ENCODE results near the gene ATF6. TPM values are rescaled to one million over a fixed set of nuclear protein-coding genes. Genes with fewer than 3 reads are reported as not detected.

ATF6 gene
- total RNA-seq, 2 experiments from 2014 or later = 20.8 to 23.0 TPM

DNA sequence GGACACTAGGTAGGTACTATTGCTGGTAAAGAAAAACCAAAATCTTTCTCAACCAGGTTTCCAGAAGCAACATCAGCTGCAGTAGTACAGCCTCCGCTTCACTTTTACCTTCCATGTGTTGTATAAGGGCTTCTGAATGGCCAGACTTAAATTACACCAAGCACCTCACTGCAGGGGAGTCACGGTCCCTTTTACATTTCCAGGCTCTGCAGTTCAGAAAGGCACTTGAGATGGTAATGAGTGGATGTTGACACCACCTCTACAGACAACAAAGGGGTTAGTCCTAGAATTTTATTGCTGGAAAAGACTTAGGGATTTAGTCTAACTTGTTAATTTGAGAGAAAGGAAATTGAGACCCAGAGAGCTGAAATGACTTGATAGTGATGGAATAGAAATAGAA is 28.5 kb upstream of the ATF6 start:
- no peak overlapping the region for H3K27ac Mint-ChIP-seq
- ChIA-PET POLR2A (interaction anchor here (1.0 kb wide), 1 partner anchor 12 kb away, joined by 5 read pairs; the partner anchor contains the start of gene DUSP12), CTCF (interaction anchor here (0.8 to 7.0 kb wide), 13 partner anchors 11 to 572 kb away, joined by 3 to 79 read pairs (median 5); partner anchors contain the start of genes DUSP12, HSPA6 and PPOX)
- no peak for DNase-seq
- H3K36me3 Mint-ChIP-seq = no peaks in the 10 kb centered on the region
- H3K4me3 Mint-ChIP-seq = no peak overlapping the region
- intact Hi-C loops (cut with micrococcal nuclease) = no loop called here
- H3K27me3 Mint-ChIP-seq = peaks cover 2% of the 10 kb centered on the region
- H3K4me1 Mint-ChIP-seq (ENCODE audit: low read depth) = peaks cover 26% of the 10 kb centered on the region
- no peaks in the 10 kb centered on the region for H3K9me3 Mint-ChIP-seq

DNA sequence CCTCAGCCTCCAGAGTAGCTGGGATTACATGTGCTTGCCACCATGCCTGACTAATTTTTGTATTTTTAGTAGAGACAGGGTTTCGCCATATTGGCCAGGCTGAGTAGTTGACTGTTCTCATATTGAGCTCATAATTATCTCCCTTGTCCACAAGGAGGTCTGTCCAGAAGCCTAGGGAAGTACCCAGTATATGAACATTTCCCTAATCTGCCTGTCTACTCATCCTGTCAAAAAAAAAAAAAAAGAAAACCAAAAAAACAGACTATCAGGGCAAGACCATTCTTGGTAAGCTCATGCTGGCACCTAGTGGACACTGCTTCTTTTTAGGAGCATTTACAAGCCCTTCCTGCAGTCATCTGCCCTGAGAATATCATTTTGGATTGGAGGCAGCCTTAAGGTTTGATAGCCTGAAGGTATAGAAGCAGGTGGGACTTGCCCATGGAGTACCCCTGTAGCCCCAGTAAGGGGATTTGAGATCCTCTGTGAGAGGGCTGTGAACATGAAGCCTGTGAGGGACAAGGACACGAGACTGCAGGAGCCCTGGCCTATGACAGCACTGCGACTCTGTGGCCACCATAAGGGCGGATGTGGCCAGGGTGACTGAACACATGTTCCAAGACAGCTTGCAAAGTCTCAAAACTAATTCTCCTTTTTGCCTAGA is 27.4 kb upstream of the ATF6 start:
- CTCF ChIA-PET = interaction anchor here (0.6 to 7.0 kb wide), 13 partner anchors 9 to 700 kb away, joined by 3 to 79 read pairs (median 4); partner anchors contain the start of genes DUSP12 and HSPA6
- peak overlapping the region; percentile 49 for H3K27ac Mint-ChIP-seq

DNA sequence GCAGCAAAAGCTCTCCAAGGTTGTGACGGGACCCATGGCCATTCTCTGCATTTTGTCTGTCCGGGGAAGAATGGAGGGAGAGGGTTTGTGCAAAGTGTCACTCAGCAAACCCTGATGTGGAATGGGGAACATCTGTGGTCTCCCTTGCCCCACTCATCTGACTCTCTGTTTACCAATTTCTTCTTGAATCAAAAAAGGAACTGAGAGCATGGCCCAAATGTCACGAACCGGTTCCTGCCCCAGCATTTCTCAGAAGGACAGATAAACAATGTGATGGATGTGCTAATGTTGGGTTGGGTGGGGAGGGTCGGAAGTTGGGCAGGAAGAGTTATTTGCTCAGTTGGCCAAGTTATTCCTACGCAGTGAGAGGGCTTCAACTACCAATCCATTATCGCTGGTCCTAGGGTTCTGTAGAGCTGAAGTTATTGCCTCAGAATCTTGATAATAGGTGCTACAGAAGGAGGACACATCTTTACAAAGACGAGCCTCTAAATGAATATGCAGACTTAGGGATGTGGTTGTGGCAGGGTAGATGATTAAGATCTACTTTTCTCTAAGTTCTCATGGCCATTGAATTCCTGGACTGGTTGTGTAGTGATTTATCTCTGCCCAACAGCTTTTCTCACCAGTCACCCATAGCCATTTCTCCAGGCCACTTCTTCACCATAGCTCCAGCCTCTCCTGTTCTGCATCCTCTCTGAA is 26.1 kb upstream of the ATF6 start:
- Mint-ChIP-seq H3K9me3 (no peaks in the 10 kb centered on the region), H3K27me3 (peaks cover 2% of the 10 kb centered on the region), H3K36me3 (no peaks in the 10 kb centered on the region), H3K4me1 (ENCODE audit: low read depth) (peaks cover 40% of the 10 kb centered on the region), H3K27ac (no peak overlapping the region), H3K4me3 (no peak overlapping the region)
- CTCF ChIA-PET = interaction anchor here (0.6 to 7.0 kb wide), 10 partner anchors 8 to 256 kb away, joined by 3 to 79 read pairs (median 6); partner anchors contain the start of gene DUSP12
- intact Hi-C loops (cut with micrococcal nuclease) = loop anchor here (1.0 to 10.0 kb wide), 3 partner anchors 10 to 345 kb away; no protein-coding TSS in a partner anchor
- DNase-seq = no peak
- POLR2A ChIA-PET = no interaction called here

More for the DNA sequence above, 27.4 kb upstream of the ATF6 start:
- intact Hi-C loops (cut with micrococcal nuclease) = loop anchor here (1.0 kb wide), 1 partner anchor 8 kb away; no protein-coding TSS in a partner anchor
- Mint-ChIP-seq H3K4me1 (ENCODE audit: low read depth) (peaks cover 29% of the 10 kb centered on the region), H3K4me3 (no peak overlapping the region), H3K9me3 (no peaks in the 10 kb centered on the region), H3K27me3 (peaks cover 2% of the 10 kb centered on the region), H3K36me3 (no peaks in the 10 kb centered on the region)
- POLR2A ChIA-PET = interaction anchor here (0.6 kb wide), 1 partner anchor 768 kb away, joined by 3 read pairs; no protein-coding TSS in a partner anchor
- DNase-seq = peak; percentile 75

DNA sequence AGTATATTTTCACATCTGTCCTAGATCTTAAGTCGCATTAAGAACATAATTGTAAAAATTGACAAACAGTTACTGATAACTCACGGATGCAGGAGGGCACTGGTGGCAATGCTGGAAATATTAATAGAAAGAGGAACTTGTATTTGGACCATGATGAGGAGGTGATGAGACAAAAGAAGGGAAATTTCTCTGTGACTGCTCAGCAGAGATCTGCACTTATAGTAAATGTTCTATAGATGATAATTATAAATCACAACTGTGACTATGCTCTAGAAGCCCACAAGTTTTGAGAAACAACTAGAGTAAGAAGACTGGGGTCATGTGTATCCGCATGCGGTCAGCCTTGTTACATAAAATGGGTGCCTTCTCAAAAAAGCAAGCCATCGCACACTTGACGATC is 25.2 kb upstream of the ATF6 start:
- Mint-ChIP-seq H3K4me3 (no peak overlapping the region), H3K36me3 (no peaks in the 10 kb centered on the region), H3K9me3 (no peaks in the 10 kb centered on the region), H3K27ac (no peak overlapping the region), H3K27me3 (peaks cover 3% of the 10 kb centered on the region), H3K4me1 (ENCODE audit: low read depth) (peaks cover 43% of the 10 kb centered on the region)
- ChIA-PET POLR2A (no interaction called here), CTCF (interaction anchor here (0.7 to 7.0 kb wide), 13 partner anchors 9 to 257 kb away, joined by 3 to 79 read pairs (median 6); partner anchors contain the start of gene DUSP12)
- DNase-seq = no peak
- intact Hi-C loops (cut with micrococcal nuclease) = loop anchor here (1.0 to 10.0 kb wide), 3 partner anchors 206 to 346 kb away; no protein-coding TSS in a partner anchor

DNA sequence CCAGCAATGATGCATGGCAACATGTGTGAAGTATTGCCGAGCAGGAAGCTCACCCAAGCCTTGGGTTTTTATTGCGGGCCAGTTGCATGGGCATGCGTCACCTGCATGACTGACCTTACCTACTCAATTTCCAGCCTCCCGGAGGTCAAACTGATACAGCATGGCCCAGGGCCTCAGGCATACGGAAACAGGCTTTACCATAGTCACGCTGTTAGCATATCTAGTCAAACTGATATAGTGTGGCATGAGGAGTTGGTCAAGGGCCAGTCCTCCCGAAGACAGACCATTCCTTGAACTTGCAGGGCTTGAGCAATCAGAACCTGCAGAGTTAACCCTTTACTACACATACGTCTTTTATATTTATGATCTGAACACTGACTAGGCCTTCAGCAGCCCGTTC is 22.9 kb upstream of the ATF6 start:
- H3K27ac Mint-ChIP-seq = no peak overlapping the region
- no peak overlapping the region for H3K4me3 Mint-ChIP-seq
- intact Hi-C loops (cut with micrococcal nuclease) = loop anchor here (10.0 kb wide), 2 partner anchors 208 to 348 kb away; no protein-coding TSS in a partner anchor
- ChIA-PET POLR2A (interaction anchor here (1.2 kb wide), 1 partner anchor 131 kb away, joined by 3 read pairs; no protein-coding TSS in a partner anchor), CTCF (interaction anchor here (1.0 to 7.0 kb wide), 5 partner anchors 11 to 259 kb away, joined by 3 to 79 read pairs (median 4); no protein-coding TSS in a partner anchor)
- DNase-seq = no peak
- no peaks in the 10 kb centered on the region for H3K9me3 Mint-ChIP-seq
- H3K4me1 Mint-ChIP-seq (ENCODE audit: low read depth) = peaks cover 37% of the 10 kb centered on the region
- H3K36me3 Mint-ChIP-seq = no peaks in the 10 kb centered on the region
- peaks cover 1% of the 10 kb centered on the region for H3K27me3 Mint-ChIP-seq

DNA sequence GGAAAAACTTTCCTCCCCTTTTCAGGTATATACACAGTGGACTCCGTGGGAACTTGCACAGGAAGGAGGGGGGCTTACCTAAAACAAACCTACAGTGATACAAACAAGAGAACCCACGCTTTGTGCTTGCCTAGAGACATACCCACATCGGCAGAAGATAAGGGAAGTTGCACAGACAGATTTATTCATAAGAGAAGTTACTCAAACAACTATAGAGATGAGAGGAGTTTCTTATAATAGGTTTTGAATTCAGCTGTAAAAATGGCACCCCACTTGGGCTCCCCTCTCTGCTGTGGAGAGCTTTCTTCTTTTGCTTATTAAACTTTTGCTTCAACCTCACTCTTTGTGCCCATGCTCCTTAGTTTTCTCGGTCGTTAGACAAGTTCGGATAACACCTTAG is 18.3 kb upstream of the ATF6 start:
- Mint-ChIP-seq H3K4me1 (ENCODE audit: low read depth) (peaks cover 43% of the 10 kb centered on the region), H3K4me3 (no peak overlapping the region), H3K9me3 (no peaks in the 10 kb centered on the region), H3K27me3 (peaks cover 1% of the 10 kb centered on the region), H3K36me3 (peaks cover 11% of the 10 kb centered on the region), H3K27ac (no peak overlapping the region)
- intact Hi-C loops (cut with micrococcal nuclease) = loop anchor here (10.0 kb wide), 2 partner anchors 213 to 353 kb away; no protein-coding TSS in a partner anchor
- POLR2A ChIA-PET = interaction anchor here (0.6 kb wide), 1 partner anchor 319 kb away, joined by 3 read pairs; no protein-coding TSS in a partner anchor
- CTCF ChIA-PET = no interaction called here
- DNase-seq = no peak

DNA sequence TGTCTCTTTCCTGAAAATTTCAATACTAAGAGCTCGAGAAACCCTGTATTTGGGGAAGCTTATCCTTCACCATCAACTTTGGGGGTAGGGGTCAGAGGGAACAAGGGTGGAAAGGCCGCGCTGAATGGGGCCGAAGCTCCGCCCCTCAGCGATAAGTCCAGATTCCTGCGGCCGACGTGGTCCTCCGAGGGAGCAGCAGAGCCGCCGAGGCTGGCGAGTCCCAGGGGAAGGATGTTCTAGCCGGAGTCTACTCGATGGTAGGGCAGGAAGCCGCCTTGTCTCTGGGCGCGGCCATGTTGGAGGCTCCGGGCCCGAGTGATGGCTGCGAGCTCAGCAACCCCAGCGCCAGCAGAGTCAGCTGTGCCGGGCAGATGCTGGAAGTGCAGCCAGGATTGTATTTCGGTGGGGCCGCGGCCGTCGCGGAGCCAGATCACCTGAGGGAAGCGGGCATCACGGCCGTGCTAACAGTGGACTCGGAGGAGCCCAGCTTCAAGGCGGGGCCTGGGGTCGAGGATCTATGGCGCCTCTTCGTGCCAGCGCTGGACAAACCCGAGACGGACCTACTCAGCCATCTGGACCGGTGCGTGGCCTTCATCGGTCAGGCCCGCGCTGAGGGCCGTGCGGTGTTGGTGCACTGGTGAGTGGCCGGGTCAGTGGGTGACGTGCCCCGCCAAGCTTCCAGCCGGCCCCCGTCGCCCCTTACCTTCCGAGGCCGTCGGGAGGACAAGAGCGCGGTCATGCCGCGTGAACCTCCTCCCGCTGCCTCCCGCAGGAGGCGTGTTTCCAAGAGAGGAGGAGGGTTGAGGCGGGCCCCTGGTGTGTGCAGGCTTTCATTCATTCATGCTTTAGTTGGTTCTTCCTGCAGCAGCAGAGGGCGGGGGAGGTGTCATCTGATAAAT is 16.4 kb upstream of the ATF6 start, which contains the start of gene DUSP12:
DUSP12 (plus strand) TSS at position 278 of the 899 bp plus-strand sequence; CDS start at position 294, 16 bp downstream.
- peaks cover 25% of the 10 kb centered on the region for H3K36me3 Mint-ChIP-seq
- peaks cover 36% of the 10 kb centered on the region for H3K4me1 Mint-ChIP-seq (ENCODE audit: low read depth)
- DNase-seq = peak; percentile 94
- peaks cover 4% of the 10 kb centered on the region for H3K9me3 Mint-ChIP-seq
- H3K27me3 Mint-ChIP-seq = peaks cover 1% of the 10 kb centered on the region
- CTCF ChIA-PET = interaction anchor here (0.6 to 2.4 kb wide), 9 partner anchors 8 to 287 kb away, joined by 3 to 13 read pairs (median 5); no protein-coding TSS in a partner anchor
- intact Hi-C loops (cut with micrococcal nuclease) = loop anchor here (1.0 to 10.0 kb wide), 3 partner anchors 17 to 355 kb away; partner anchors contain the start of gene ATF6
- peak within 1 kb of the TSS; percentile 95 for H3K27ac Mint-ChIP-seq
- POLR2A ChIA-PET = interaction anchor here (1.2 to 1.9 kb wide), 8 partner anchors 9 to 217 kb away, joined by 3 to 8 read pairs (median 5); partner anchors contain the start of gene ATF6
- peak within 1 kb of the TSS; percentile 98 for H3K4me3 Mint-ChIP-seq

DNA sequence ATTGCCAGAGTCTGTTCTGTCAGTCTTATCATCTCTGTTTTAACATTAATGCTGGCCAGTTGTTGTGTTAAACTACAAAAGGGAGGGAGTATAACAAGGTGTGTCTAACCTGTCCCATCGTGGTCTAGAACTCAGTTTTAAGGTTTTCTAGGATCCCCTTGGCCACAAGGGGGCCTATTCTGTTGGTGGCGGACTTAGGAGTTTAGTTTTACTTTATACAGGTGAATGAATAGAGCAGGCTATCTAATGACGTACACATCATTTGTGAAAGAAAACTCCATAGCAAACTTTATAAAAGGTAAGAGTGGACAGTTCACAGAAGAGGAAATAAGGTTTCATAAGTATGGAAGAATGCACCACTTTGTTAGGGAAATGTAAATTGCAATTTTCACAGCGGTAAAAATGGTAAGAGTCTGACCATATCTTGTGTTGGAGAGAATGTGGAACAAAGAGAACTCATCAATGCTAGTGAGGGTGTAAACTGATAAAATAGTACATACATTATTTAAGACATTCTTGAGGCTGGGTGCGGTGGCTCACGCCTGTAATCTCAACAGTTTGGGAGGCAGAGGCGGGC is 2.5 kb upstream of the ATF6 start:
- intact Hi-C loops (cut with micrococcal nuclease) = loop anchor here (10.0 kb wide), 1 partner anchor 731 kb away; the partner anchor contains the start of gene UHMK1
- Mint-ChIP-seq H3K27ac (no peak overlapping the region), H3K9me3 (no peaks in the 10 kb centered on the region), H3K27me3 (no peaks in the 10 kb centered on the region), H3K4me3 (peak overlapping the region; percentile 15), H3K4me1 (ENCODE audit: low read depth) (peaks cover 44% of the 10 kb centered on the region), H3K36me3 (peaks cover 8% of the 10 kb centered on the region)
- POLR2A ChIA-PET = no interaction called here
- CTCF ChIA-PET = interaction anchor here (0.7 to 2.3 kb wide), 5 partner anchors 8 to 274 kb away, joined by 4 to 14 read pairs (median 6); partner anchors contain the start of gene DUSP12
- DNase-seq = peak; percentile 53

DNA sequence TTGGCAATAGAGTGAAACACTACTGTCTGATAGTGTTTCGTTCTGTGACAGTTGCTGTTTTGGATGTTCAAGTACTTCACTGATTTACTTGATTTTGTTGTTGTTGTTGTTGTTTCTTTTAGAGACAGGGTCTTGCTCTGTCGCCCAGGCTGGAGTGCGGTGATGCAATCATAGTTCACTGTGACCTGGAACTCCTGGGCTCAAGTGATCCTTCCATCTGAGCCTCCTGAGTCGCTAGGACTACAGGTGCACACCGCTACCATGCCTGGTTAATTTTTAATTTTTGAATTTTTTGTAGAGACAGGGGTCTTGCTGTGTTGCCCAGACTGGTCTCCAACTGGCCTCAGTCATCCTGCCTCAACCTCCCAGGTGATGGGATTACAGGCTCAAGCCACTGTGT is 2.3 kb downstream of the ATF6 start:
- Mint-ChIP-seq H3K27ac (no peak overlapping the region), H3K27me3 (no peaks in the 10 kb centered on the region), H3K4me1 (ENCODE audit: low read depth) (peaks cover 42% of the 10 kb centered on the region), H3K4me3 (no peak overlapping the region), H3K36me3 (peaks cover 6% of the 10 kb centered on the region), H3K9me3 (no peaks in the 10 kb centered on the region)
- POLR2A ChIA-PET = no interaction called here
- no peak for DNase-seq
- CTCF ChIA-PET = interaction anchor here (4.1 kb wide), 1 partner anchor 24 kb away, joined by 19 read pairs; no protein-coding TSS in a partner anchor
- intact Hi-C loops (cut with micrococcal nuclease) = loop anchor here (10.0 kb wide), 1 partner anchor 726 kb away; the partner anchor contains the start of gene UHMK1

DNA sequence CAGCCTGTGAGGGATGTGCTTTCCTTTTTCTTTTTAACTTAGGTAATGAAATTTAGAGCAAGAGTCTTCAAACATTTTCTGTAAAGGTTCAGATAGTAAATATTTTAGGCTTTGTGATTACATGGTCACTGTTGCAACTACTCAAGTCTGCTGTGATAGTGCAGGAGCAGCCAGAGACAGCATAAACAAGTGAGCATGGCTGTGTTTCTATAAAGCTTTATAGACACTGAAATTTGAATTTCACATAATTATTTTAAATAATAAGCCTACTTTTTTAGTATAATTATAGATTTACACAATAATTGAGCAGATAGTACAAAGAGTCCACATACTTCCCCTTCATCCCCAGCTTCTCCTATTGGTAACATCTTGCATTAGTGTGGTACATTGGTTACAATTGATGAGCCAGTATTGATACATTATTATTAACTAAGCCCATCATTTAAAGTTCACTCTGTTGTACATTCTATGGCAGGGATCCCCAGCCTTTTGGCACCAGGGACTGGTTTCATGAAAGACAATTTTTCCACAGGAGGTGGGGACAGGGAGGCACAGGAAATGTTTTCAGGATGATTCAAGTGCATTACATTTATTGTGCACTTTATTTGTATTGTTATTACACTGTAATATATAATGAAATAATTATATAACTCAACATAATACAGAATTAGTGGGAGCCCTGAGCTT is 3.0 kb downstream of the ATF6 start:
- no peak overlapping the region for H3K4me3 Mint-ChIP-seq
- POLR2A ChIA-PET = no interaction called here
- no peaks in the 10 kb centered on the region for H3K27me3 Mint-ChIP-seq
- intact Hi-C loops (cut with micrococcal nuclease) = loop anchor here (10.0 kb wide), 1 partner anchor 726 kb away; the partner anchor contains the start of gene UHMK1
- no peaks in the 10 kb centered on the region for H3K9me3 Mint-ChIP-seq
- no peak for DNase-seq
- CTCF ChIA-PET = interaction anchor here (1.2 to 4.1 kb wide), 2 partner anchors 19 to 24 kb away, joined by 3 to 19 read pairs; partner anchors contain the start of gene DUSP12
- H3K27ac Mint-ChIP-seq = no peak overlapping the region
- H3K36me3 Mint-ChIP-seq = peaks cover 6% of the 10 kb centered on the region
- peaks cover 35% of the 10 kb centered on the region for H3K4me1 Mint-ChIP-seq (ENCODE audit: low read depth)

Measured in activated CD4-positive, alpha-beta memory T cell treated with anti-CD3 and anti-CD28 coated beads for 36 hours (primary cell).